Measurements from ENCODE around the gene RBP3.

- TF ChIP-seq CTCF (IDR thresholded peaks at IDR 0.05) (no peak), EZH2 (IDR thresholded peaks at IDR 0.05) (no peak)
Measured at GRCh38 chr10:47381103-47381395, 32.9 kb downstream of the RBP3 start.
